Fibroblast of lung (primary cell): ENCODE results near the gene HOXB1. TPM values are rescaled to one million over a fixed set of nuclear protein-coding genes. Genes with fewer than 3 reads are reported as not detected.

Source experiments
- DNase-seq, 2 donors: peaks; one replicate each; pipeline versions ENCODE4 v3.0.0 to v3.0.0-alpha.2; 2010; ENCODE audit warnings: low read depth in 2 of 2
- H2AFZ ChIP-seq: 2 replicates; pipeline ENCODE4 v1.5.1; 2012; ENCODE audit warnings: low read length, control low read depth, inconsistent platforms
- H3K27ac ChIP-seq: 2 replicates; pipeline ENCODE4 v1.5.1; 2011; ENCODE audit warnings: low read length, control low read depth; ENCODE audit not compliant: insufficient read depth
- H3K27me3 ChIP-seq: 2 replicates; pipeline ENCODE4 v1.5.1; 2011; ENCODE audit warnings: mild to moderate bottlenecking, low read length; ENCODE audit not compliant: control insufficient read depth, insufficient read depth
- H3K36me3 ChIP-seq: 2 replicates; pipeline ENCODE4 v1.5.1; 2011; ENCODE audit warnings: low read length; ENCODE audit not compliant: control insufficient read depth, insufficient read depth
- H3K4me1 ChIP-seq: 2 replicates; pipeline ENCODE4 v1.5.1; 2011; ENCODE audit warnings: low read length; ENCODE audit not compliant: control insufficient read depth, insufficient read depth; ENCODE audit errors: extremely low read depth
- H3K4me2 ChIP-seq: 2 replicates; pipeline ENCODE4 v1.5.1; 2011; ENCODE audit warnings: low read length, control low read depth; ENCODE audit not compliant: insufficient read depth; ENCODE audit errors: extremely low read depth
- H3K4me3 ChIP-seq, 4 experiments: fragments of 200-600 bp in 1 of 4; sonication (generic) in 1 of 4; replicated peaks in 1 of 4; 2 replicates each; pipeline ENCODE4 v1.5.1; 2011 to 2016; ENCODE audit warnings: low read length in 4 of 4, low read depth in 3 of 4, mild to moderate bottlenecking in 3 of 4, control low read depth in 2 of 4, inconsistent platforms in 1 of 4, mixed read lengths in 1 of 4; ENCODE audit not compliant: insufficient read depth in 1 of 4; ENCODE audit errors: control extremely low read depth in 1 of 4
- H3K79me2 ChIP-seq: 2 replicates; pipeline ENCODE4 v1.5.1; 2012; ENCODE audit warnings: mild to moderate bottlenecking, low read length, inconsistent platforms; ENCODE audit not compliant: control insufficient read depth, insufficient read depth
- H3K9ac ChIP-seq: 2 replicates; pipeline ENCODE4 v1.5.1; 2011; ENCODE audit warnings: mild to moderate bottlenecking, low read length, control low read depth; ENCODE audit not compliant: insufficient read depth
- H3K9me3 ChIP-seq: 2 replicates; pipeline ENCODE4 v1.5.1; 2012; ENCODE audit warnings: low read depth, low read length; ENCODE audit not compliant: control insufficient read depth, insufficient read depth
- H4K20me1 ChIP-seq: 2 replicates; pipeline ENCODE4 v1.5.1; 2011; ENCODE audit warnings: low read length; ENCODE audit not compliant: control insufficient read depth, insufficient read depth; ENCODE audit errors: extremely low read depth
- EZH2 ChIP-seq: IDR thresholded peaks from 2 replicates; pipeline ENCODE4 v1.5.1; 2012; ENCODE audit warnings: low read length, control low read depth, mild to moderate bottlenecking; ENCODE audit errors: missing control alignments
- polyA plus RNA-seq, 2 donors: library from polyadenylated mRNA; depleted of rRNA in 1 of 2; stranded (reverse) in 1 of 2; unstranded in 1 of 2; fragments of >200 nt; gene quantifications; 2 replicates each; pipeline ENCODE4 v1.2.1, GENCODE V29; 2011 to 2012; ENCODE audit warnings: missing spikeins in 1 of 2
- total RNA-seq: library from RNA; depleted of rRNA; stranded (reverse); fragments of >200 nt; gene quantifications from 2 replicates; pipeline ENCODE4 v1.2.1, GENCODE V29; 2014
- TF ChIP-seq, protein P1 (sequence below), 2 donors: IDR thresholded peaks in 1 of 2; conservative IDR thresholded peaks in 1 of 2; 1 replicate in 1 of 2; 2 replicates in 1 of 2; pipeline ENCODE4 v1.5.1; 2011 to 2012; ENCODE audit warnings: low read length in 2 of 2, control low read depth in 1 of 2, inconsistent platforms in 1 of 2, low read depth in 1 of 2, mild to moderate bottlenecking in 1 of 2

Gene HOXB1
- total and polyA plus RNA-seq, 2 donors (not counting 1 experiment from before 2014, with no cell fraction given), result not detected

DNA sequence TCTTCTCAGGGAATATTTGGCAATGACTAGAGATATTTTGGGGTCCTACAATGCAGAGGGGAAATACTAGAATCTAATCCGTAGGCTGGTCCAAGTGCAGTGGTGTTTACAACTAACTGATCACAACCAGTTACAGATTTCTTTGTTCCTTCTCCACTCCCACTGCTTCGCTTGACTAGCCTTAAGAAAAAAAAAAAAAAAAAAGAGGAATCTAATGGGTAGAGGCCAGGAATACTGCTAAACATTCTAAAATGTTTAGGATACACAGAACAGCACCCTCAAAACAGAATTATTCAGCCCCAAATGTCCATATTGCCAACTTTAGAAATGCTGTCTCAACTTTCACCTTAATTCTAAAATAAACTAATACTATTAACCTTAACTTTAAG, 51.8 kb downstream of the HOXB1 start:
- H3K27ac ChIP-seq, result no peak overlapping the region

More for the DNA sequence above, 51.8 kb downstream of the HOXB1 start:
- H3K79me2 ChIP-seq, result no peaks in the 10 kb centered on the region
- DNase-seq, result no peak
- peaks cover 12% of the 10 kb centered on the region for H3K4me1 ChIP-seq
- no peaks in the 10 kb centered on the region for H3K9me3 ChIP-seq
- H3K9ac ChIP-seq, result no peak overlapping the region
- no peak overlapping the region for H3K4me2 ChIP-seq
- H3K27me3 ChIP-seq, result no peaks in the 10 kb centered on the region
- no peak overlapping the region for H3K4me3 ChIP-seq
- no peak for TF ChIP-seq EZH2
- TF ChIP-seq, protein P1, sequence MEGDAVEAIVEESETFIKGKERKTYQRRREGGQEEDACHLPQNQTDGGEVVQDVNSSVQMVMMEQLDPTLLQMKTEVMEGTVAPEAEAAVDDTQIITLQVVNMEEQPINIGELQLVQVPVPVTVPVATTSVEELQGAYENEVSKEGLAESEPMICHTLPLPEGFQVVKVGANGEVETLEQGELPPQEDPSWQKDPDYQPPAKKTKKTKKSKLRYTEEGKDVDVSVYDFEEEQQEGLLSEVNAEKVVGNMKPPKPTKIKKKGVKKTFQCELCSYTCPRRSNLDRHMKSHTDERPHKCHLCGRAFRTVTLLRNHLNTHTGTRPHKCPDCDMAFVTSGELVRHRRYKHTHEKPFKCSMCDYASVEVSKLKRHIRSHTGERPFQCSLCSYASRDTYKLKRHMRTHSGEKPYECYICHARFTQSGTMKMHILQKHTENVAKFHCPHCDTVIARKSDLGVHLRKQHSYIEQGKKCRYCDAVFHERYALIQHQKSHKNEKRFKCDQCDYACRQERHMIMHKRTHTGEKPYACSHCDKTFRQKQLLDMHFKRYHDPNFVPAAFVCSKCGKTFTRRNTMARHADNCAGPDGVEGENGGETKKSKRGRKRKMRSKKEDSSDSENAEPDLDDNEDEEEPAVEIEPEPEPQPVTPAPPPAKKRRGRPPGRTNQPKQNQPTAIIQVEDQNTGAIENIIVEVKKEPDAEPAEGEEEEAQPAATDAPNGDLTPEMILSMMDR (conservative IDR thresholded peaks at IDR 0.05 in 1 of 2, IDR thresholded peaks at IDR 0.05 in 1 of 2; ENCODE audit: low read depth in 1 of 2, low read length in 2 of 2), result no peak
- no peaks in the 10 kb centered on the region for H3K36me3 ChIP-seq
- no peaks in the 10 kb centered on the region for H4K20me1 ChIP-seq
- no peak overlapping the region for H2AFZ ChIP-seq

Other genes with a start within 250 kb of the HOXB1 start
- not detected in 2 replicates for gene SKAP1, start 100.8 kb downstream of the HOXB1 start, total RNA-seq
- gene SKAP1, start 100.8 kb downstream of the HOXB1 start, polyA plus RNA-seq, result not detected in 2 replicates
- gene HOXB2, start 14.1 kb upstream of the HOXB1 start, total RNA-seq, result 9.2 and 12.2 TPM in 2 replicates
- gene HOXB2, start 14.1 kb upstream of the HOXB1 start, polyA plus RNA-seq, result 12.3 and 15.9 TPM in 2 replicates
- 6.2 and 8.9 TPM in 2 replicates for gene HOXB4, start 47.3 kb upstream of the HOXB1 start, total RNA-seq
- 3.4 and 3.8 TPM in 2 replicates for gene HOXB4, start 47.3 kb upstream of the HOXB1 start, polyA plus RNA-seq
- 15.7 and 28.6 TPM in 2 replicates for gene HOXB3, start 59.2 kb upstream of the HOXB1 start, total RNA-seq
- 15.7 and 19.5 TPM in 2 replicates for gene HOXB3, start 59.2 kb upstream of the HOXB1 start, polyA plus RNA-seq
- gene HOXB5, start 62.8 kb upstream of the HOXB1 start, total RNA-seq, result 1.0 and 2.1 TPM in 2 replicates
- 9.4 and 17.2 TPM in 2 replicates for gene HOXB5, start 62.8 kb upstream of the HOXB1 start, polyA plus RNA-seq
- gene HOXB6, start 74.0 kb upstream of the HOXB1 start, total RNA-seq, result 10.5 and 16.2 TPM in 2 replicates
- gene HOXB6, start 74.0 kb upstream of the HOXB1 start, polyA plus RNA-seq, result 28.9 and 42.1 TPM in 2 replicates
- 6.4 and 7.4 TPM in 2 replicates for gene HOXB7, start 80.0 kb upstream of the HOXB1 start, total RNA-seq
- gene HOXB7, start 80.0 kb upstream of the HOXB1 start, polyA plus RNA-seq, result 11.8 and 12.7 TPM in 2 replicates
- 0.33 and 0.51 TPM in 2 replicates for gene HOXB8, start 84.3 kb upstream of the HOXB1 start, total RNA-seq
- 1.4 and 2.0 TPM in 2 replicates for gene HOXB8, start 84.3 kb upstream of the HOXB1 start, polyA plus RNA-seq
- gene HOXB9, start 95.3 kb upstream of the HOXB1 start, total RNA-seq, result not detected in 2 replicates
- 0.06 TPM in 1 of 2 replicates, not detected in the other for gene HOXB9, start 95.3 kb upstream of the HOXB1 start, polyA plus RNA-seq
- gene PRAC1, start 191.5 kb upstream of the HOXB1 start, total RNA-seq, result not detected in 2 replicates
- gene PRAC1, start 191.5 kb upstream of the HOXB1 start, polyA plus RNA-seq, result not detected in 2 replicates
- gene PRAC2, start 192.2 kb upstream of the HOXB1 start, total RNA-seq, result not detected in 2 replicates
- not detected in 2 replicates for gene PRAC2, start 192.2 kb upstream of the HOXB1 start, polyA plus RNA-seq
- gene HOXB13, start 197.7 kb upstream of the HOXB1 start, total RNA-seq, result not detected in 2 replicates
- gene HOXB13, start 197.7 kb upstream of the HOXB1 start, polyA plus RNA-seq, result not detected in 2 replicates